Measurements from ENCODE around the gene NDUFAF8.

- TF ChIP-seq CTCF (conservative IDR thresholded peaks at IDR 0.05) (no peak), ZFX (IDR thresholded peaks at IDR 0.05) (no peak)
Observed at GRCh38 chr17:81285894-81286293, 46.8 kb downstream of the NDUFAF8 start.
